HEK293 (cell line): ENCODE results near the gene ASF1B.

ENCODE experiments used
- ATF2 ChIP-seq: fragments of 450-650 bp; formaldehyde crosslinking; IDR thresholded peaks from 2 replicates; pipeline ENCODE4 v1.5.1; 2016; ENCODE audit warnings: missing biosample characterization, missing genetic modification characterization, low read depth
- HIC1 ChIP-seq: fragments of 450-650 bp; formaldehyde crosslinking; IDR thresholded peaks from 2 replicates; pipeline ENCODE4 v1.5.1; 2016; ENCODE audit warnings: missing biosample characterization, missing genetic modification characterization
- HOXC10 ChIP-seq: sonication (generic); formaldehyde crosslinking; IDR thresholded peaks from 2 replicates; pipeline ENCODE4 v1.8.1; 2023; ENCODE audit warnings: mild to moderate bottlenecking, missing genetic modification reagents
- KLF9 ChIP-seq: fragments of 450-650 bp; formaldehyde crosslinking; IDR thresholded peaks from 2 replicates; pipeline ENCODE4 v1.5.1; 2016; ENCODE audit warnings: missing biosample characterization, missing genetic modification characterization, low read depth
- PRDM4 ChIP-seq: fragments of 450-650 bp; formaldehyde crosslinking; IDR thresholded peaks from 2 replicates; pipeline ENCODE4 v1.5.1; 2017; ENCODE audit warnings: missing biosample characterization, missing genetic modification characterization
- REST ChIP-seq: fragments of 450-650 bp; formaldehyde crosslinking; IDR thresholded peaks from 2 replicates; pipeline ENCODE4 v1.5.1; 2016; ENCODE audit warnings: missing biosample characterization, missing genetic modification characterization
- SP2 ChIP-seq: fragments of 450-650 bp; formaldehyde crosslinking; IDR thresholded peaks from 2 replicates; pipeline ENCODE4 v1.5.1; 2016; ENCODE audit warnings: missing biosample characterization, missing genetic modification characterization
- SP3 ChIP-seq: fragments of 450-650 bp; formaldehyde crosslinking; IDR thresholded peaks from 2 replicates; pipeline ENCODE4 v1.5.1; 2016; ENCODE audit warnings: missing biosample characterization, missing genetic modification characterization
- WT1 ChIP-seq: fragments of 450-650 bp; formaldehyde crosslinking; IDR thresholded peaks from 2 replicates; pipeline ENCODE4 v1.5.1; 2016; ENCODE audit warnings: missing biosample characterization, missing genetic modification characterization
- ZBTB1 ChIP-seq: fragments of 450-650 bp; formaldehyde crosslinking; IDR thresholded peaks from 2 replicates; pipeline ENCODE4 v1.5.1; 2016; ENCODE audit warnings: missing biosample characterization, missing genetic modification characterization
- ZBTB6 ChIP-seq: fragments of 450-650 bp; formaldehyde crosslinking; IDR thresholded peaks from 2 replicates; pipeline ENCODE4 v1.5.1; 2017; ENCODE audit warnings: missing biosample characterization, missing genetic modification characterization
- ZNF174 ChIP-seq: fragments of 450-650 bp; formaldehyde crosslinking; IDR thresholded peaks from 2 replicates; pipeline ENCODE4 v1.5.0; 2017; ENCODE audit warnings: missing biosample characterization, mild to moderate bottlenecking, missing genetic modification characterization
- ZNF223 ChIP-seq: fragments of 450-650 bp; formaldehyde crosslinking; IDR thresholded peaks from 2 replicates; pipeline ENCODE4 v1.5.1; 2016; ENCODE audit warnings: missing biosample characterization, missing genetic modification characterization
- ZNF26 ChIP-seq: fragments of 450-650 bp; formaldehyde crosslinking; IDR thresholded peaks from 2 replicates; pipeline ENCODE4 v1.5.1; 2016; ENCODE audit warnings: missing biosample characterization, missing genetic modification characterization
- ZNF302 ChIP-seq: fragments of 450-650 bp; formaldehyde crosslinking; IDR thresholded peaks from 2 replicates; pipeline ENCODE4 v1.5.1; 2016; ENCODE audit warnings: missing biosample characterization, missing genetic modification characterization, low read depth
- ZNF350 ChIP-seq: fragments of 450-650 bp; formaldehyde crosslinking; IDR thresholded peaks from 2 replicates; pipeline ENCODE4 v1.5.0; 2017; ENCODE audit warnings: missing biosample characterization, mild to moderate bottlenecking, missing genetic modification characterization
- ZNF366 ChIP-seq: fragments of 450-650 bp; formaldehyde crosslinking; conservative IDR thresholded peaks from 2 replicates; pipeline ENCODE4 v1.5.1; 2016; ENCODE audit warnings: missing biosample characterization, missing genetic modification characterization
- ZNF416 ChIP-seq: fragments of 450-650 bp; formaldehyde crosslinking; IDR thresholded peaks from 2 replicates; pipeline ENCODE4 v1.5.1; 2016; ENCODE audit warnings: missing biosample characterization, missing genetic modification characterization
- ZNF701 ChIP-seq: fragments of 450-650 bp; formaldehyde crosslinking; IDR thresholded peaks from 2 replicates; pipeline ENCODE4 v1.5.1; 2016; ENCODE audit warnings: missing biosample characterization, missing genetic modification characterization
- ZNF777 ChIP-seq: fragments of 450-650 bp; formaldehyde crosslinking; IDR thresholded peaks from 2 replicates; pipeline ENCODE4 v1.5.1; 2017; ENCODE audit warnings: missing biosample characterization, missing genetic modification characterization, borderline replicate concordance

Gene ASF1B

GRCh38 chr19:14091081-14091812 lies 45.1 kb downstream of the ASF1B start (continued):
- no peak for TF ChIP-seq HOXC10
- TF ChIP-seq ZNF777 = no peak
- TF ChIP-seq KLF9 (tag by site-specific recombination) = 0 out of 2 replicates have a peak, but pooled peaks have one; percentile 29
- TF ChIP-seq ZNF350 = no peak
- TF ChIP-seq ZNF302 = no peak
- TF ChIP-seq ATF2 = no peak
- no peak; the same call in 1 of the 2 replicates for TF ChIP-seq ZBTB6 (tag by site-specific recombination)
- TF ChIP-seq HIC1 (tag by site-specific recombination) = no peak
- no peak for TF ChIP-seq ZNF416 (tag by site-specific recombination)
- TF ChIP-seq ZNF366 (tag by site-specific recombination) = no peak
- TF ChIP-seq ZNF701 = no peak
- no peak for TF ChIP-seq ZNF223 (tag by site-specific recombination)
- TF ChIP-seq ZNF174 (tag by site-specific recombination) = no peak
- TF ChIP-seq PRDM4 = no peak
- no peak for TF ChIP-seq WT1
- TF ChIP-seq SP2 (tag by site-specific recombination) = no peak; the same call in 1 of the 2 replicates
- TF ChIP-seq REST = no peak
- TF ChIP-seq SP3 (tag by site-specific recombination) = peak; percentile 29; the same call in 1 of the 2 replicates
- TF ChIP-seq ZNF26 (tag by site-specific recombination) = no peak
- TF ChIP-seq ZBTB1 (tag by site-specific recombination) = no peak
- TF ChIP-seq, all 188 proteins: peak for 47
